ENCODE data around the gene TAF10. TPM values are rescaled to one million over a fixed set of nuclear protein-coding genes. Genes with fewer than 3 reads are reported as not detected.

TAF10 gene
- polyA plus RNA-seq, 6 donors from 2014 or later: 203 to 344 (median 273) TPM

DNA sequence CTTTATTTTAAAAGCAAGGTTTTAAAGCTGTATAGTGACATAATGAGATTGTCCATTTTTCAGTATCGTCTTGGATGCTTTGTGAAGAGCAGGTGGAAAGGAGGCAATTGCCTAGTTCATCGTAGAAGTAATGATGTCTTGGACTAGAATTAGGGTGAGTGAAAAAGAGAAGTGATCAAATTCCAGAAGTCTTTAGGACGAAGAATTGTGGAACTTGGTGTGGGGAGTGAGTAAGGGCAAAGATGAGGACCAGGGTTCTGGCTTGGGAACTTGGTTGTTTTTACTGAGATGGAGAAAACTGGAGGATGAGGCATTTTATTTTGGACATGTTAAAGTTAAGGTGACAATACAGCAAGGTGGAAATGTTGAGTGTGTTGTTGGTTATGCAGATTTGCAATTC lies 7.2 kb downstream of the TAF10 start:
- no peak for ATAC-seq (ENCODE audit: low read depth in 2 of 2)
- H3K36me3 Mint-ChIP-seq: peaks cover 0 to 9% of the 10 kb centered on the region in 2 donors
- no peak overlapping the region for H3K4me3 Mint-ChIP-seq
- peaks cover 2 to 30% (median 23%) of the 10 kb centered on the region in 3 donors for H3K4me1 Mint-ChIP-seq
- H3K27ac Mint-ChIP-seq: no peak overlapping the region
- no peaks in the 10 kb centered on the region for H3K9me3 Mint-ChIP-seq
- no peak for DNase-seq
- no peaks in the 10 kb centered on the region for H3K27me3 Mint-ChIP-seq

DNA sequence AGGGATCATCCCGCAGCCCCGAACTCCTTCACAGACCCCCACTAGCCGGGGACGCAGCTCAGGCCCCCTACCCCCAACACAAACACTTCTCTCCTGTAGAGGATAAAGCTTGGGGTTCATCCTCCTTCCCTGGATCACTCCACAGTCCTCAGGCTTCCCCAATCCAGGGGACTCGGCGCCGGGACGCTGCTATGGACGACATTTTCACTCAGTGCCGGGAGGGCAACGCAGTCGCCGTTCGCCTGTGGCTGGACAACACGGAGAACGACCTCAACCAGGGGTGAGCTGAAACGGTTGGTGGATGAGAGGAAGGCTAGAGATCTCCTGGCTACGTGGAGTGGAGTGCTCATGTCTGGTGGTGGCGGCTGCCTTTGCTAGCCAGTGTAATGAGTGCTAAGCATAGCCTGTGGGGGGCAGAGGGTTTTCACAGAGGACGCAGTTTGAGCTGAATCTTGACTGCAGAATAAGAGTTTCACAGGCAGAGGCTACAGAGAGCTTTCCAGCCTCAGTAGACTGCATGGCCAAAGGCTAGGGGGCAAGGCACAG lies 7.9 kb downstream of the TAF10 start:
- no peaks in the 10 kb centered on the region for H3K27me3 Mint-ChIP-seq
- ATAC-seq (ENCODE audit: low read depth in 2 of 2): peak; percentile 70 to 73
- no peaks in the 10 kb centered on the region for H3K9me3 Mint-ChIP-seq
- peak; percentile 46 for DNase-seq
- H3K4me3 Mint-ChIP-seq: no peak overlapping the region
- H3K27ac Mint-ChIP-seq: no peak overlapping the region
- H3K36me3 Mint-ChIP-seq: peaks cover 5 to 8% of the 10 kb centered on the region in 2 donors
- peaks cover 7 to 23% (median 23%) of the 10 kb centered on the region in 3 donors for H3K4me1 Mint-ChIP-seq

DNA sequence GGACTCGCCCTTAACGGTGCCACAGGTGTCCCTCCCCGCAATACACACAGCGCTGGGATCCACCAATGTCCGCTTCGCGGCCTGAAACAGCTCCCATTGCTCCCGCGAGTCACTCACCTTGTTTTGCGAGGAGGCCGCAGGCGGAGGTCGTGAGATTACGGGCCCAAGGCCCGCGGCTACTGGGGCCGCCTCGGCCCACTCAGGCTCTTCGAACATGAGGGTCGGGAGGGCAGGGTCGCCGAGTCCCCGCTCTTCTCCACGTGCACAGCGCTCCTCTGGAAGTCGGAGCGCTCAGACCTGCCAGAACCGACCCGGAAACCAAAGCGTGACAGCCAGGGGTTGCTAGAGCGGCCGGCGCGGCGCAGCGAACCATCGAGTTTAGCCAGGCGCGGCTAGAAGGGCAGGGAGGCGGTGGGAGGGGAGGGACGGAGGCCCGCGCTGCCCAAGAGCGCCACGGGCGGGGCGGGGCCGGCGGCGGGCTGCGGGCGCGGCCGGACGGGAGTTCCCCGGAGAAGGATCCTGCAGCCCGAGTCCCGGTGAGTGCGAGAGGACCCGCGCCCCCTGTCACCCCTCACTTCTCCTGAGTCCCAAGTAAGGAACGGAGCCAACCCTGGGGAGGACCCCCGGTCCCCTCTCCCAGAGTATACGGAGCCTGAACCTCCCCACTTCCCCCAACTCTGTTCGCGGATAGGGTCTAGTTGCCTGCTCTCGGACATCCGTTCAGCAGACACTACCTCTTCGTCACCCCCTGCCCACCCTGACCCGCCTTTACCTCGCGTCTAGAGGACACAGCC lies 8.5 kb downstream of the TAF10 start, which contains the start of the genes ILK and RRP8:
Gene ILK (plus strand): TSS at position 488 of the 794 bp plus-strand sequence. CDS start 498 bp downstream, outside the sequence.
Gene RRP8 (minus strand): TSS at position 330 of the 794 bp plus-strand sequence. CDS start 114 bp downstream, at position 216.
- Mint-ChIP-seq H3K9me3 (no peaks in the 10 kb centered on the region), H3K27ac (no peak within 1 kb of the TSS), H3K4me3 (no peak within 1 kb of the TSS), H3K27me3 (no peaks in the 10 kb centered on the region), H3K4me1 (peaks cover 12 to 26% (median 22%) of the 10 kb centered on the region in 3 donors), H3K36me3 (peaks cover 5 to 9% of the 10 kb centered on the region in 2 donors)
- DNase-seq: peak; percentile 77
- ATAC-seq (ENCODE audit: low read depth in 2 of 2): peak; percentile 79 to 81

DNA sequence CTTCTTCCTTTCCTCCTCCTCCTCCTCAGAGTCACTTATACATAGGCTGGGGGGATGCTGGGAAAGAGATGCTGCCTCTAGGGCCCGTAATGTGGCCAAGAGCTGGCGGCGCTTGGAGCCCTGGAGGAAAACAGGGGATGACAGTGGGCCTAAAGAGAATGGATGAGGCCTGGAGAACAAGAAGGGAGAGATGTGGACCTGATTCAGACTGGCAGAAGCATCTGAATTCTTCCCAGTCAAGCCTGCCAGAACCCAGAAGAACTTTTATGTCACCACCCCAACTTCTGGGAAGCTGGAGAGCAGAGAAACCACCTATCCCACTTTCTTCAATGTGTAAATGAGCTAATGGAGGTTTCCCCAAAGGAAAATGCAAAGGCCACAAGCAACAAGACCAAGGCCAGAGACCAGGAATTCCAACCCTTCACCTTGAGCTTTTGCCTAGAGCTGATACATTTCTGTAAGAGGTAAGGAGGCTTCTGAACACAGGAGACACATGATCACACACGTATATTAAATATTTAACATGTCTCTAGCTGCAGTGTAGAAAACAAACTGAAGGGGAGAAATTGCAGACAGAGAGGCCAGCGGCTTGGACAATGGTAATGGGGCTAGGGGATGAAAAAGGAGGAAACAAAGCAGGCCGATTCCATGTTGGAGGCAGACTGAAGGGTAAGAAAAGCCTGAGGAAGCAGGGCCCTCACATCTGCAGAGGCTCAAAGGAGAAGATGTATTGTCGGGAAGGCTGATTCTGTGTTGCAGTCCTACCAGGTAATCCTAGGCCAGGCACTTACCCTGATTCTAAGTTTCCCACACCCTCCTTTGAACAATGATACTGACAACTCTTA lies 9.7 kb downstream of the TAF10 start:
- peaks cover 12 to 30% (median 20%) of the 10 kb centered on the region in 3 donors for H3K4me1 Mint-ChIP-seq
- ATAC-seq (ENCODE audit: low read depth in 2 of 2) (no peak), DNase-seq (no peak)
- no peaks in the 10 kb centered on the region for H3K9me3 Mint-ChIP-seq
- H3K36me3 Mint-ChIP-seq: peaks cover 13 to 20% of the 10 kb centered on the region in 2 donors
- H3K27me3 Mint-ChIP-seq: no peaks in the 10 kb centered on the region
- peak overlapping the region in 3 of 6 donors; percentile 49 to 92 (median 91) for H3K27ac Mint-ChIP-seq
- H3K4me3 Mint-ChIP-seq: peak overlapping the region in 1 of 8 donors; percentile 11

DNA sequence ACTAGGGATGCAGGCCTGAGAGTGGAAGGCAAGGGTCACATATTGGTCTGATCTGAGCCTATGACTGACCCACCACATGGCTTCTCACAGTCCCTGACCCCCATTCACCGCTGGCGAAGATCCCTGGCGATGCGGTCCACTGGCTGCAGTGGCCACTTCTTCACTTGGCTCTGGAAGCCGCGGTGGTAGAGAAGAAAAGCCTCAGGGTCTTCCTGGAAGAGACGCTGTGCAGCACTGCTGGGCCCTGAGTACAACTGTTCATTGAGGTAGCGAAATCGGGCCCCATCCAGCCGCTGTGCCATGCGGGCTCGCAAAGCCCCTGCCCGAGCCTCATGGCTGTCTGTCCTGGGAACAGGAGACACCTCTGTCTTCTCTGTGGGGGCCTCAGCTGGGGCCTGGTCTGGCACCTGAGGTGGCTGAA lies 11.0 kb downstream of the TAF10 start:
- peaks cover 12 to 24% (median 17%) of the 10 kb centered on the region in 3 donors for H3K4me1 Mint-ChIP-seq
- H3K27ac Mint-ChIP-seq: no peak overlapping the region
- no peak for ATAC-seq (ENCODE audit: low read depth in 2 of 2)
- DNase-seq: no peak
- peaks cover 18 to 24% of the 10 kb centered on the region in 2 donors for H3K36me3 Mint-ChIP-seq
- no peaks in the 10 kb centered on the region for H3K9me3 Mint-ChIP-seq
- peak overlapping the region in 1 of 8 donors; percentile 13 for H3K4me3 Mint-ChIP-seq
- no peaks in the 10 kb centered on the region for H3K27me3 Mint-ChIP-seq

DNA sequence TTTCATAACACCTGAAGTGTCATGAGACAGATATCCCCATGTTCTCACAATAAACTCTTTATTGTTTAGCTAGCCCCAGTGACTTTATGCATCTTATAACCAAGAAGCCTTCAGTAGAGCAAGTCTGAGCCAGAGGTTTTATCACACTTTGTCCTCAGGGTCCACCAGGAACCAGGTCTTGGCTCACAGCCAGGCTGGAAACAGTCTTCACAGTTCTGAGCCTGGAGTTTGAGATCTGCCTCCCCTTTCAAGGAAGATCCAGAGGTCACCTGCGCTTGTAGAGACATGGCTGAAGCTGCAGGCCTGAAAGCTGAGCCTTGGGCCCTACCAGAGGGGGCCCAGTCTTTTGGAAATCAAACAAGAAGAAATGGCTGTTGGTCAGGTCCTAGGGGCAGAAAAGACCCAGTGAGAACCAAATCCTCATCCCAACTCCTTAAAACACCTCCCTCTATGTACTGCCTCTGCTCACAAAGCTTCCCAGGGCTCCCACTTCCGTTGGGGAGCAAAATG lies 12.1 kb downstream of the TAF10 start:
- Mint-ChIP-seq H3K9me3 (no peaks in the 10 kb centered on the region), H3K4me3 (no peak overlapping the region), H3K27me3 (no peaks in the 10 kb centered on the region), H3K27ac (peak overlapping the region in 2 of 6 donors; percentile 10 to 48), H3K4me1 (peaks cover 12 to 24% (median 16%) of the 10 kb centered on the region in 3 donors), H3K36me3 (peaks cover 24 to 28% of the 10 kb centered on the region in 2 donors)
- ATAC-seq (ENCODE audit: low read depth in 2 of 2): no peak
- no peak for DNase-seq

DNA sequence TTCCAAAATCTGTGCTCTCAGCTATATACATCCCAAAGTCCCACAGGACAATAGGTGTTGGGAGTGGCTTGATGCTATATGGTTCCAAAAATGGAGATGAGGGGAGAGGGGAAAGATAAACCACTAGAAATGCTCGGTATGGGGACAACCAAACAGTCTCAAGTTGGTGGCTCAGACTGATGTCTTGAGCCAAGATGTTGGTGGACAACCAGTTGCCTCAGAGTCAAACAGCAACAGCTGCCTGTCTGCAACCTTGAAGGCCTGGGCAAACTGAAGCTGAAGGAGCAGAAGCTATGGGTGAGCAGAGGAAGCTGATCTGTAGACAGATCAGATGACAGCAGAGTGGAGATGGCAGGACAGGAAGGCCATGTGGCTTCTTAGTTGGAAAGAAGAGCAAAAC lies 12.6 kb downstream of the TAF10 start:
- Mint-ChIP-seq H3K27me3 (no peaks in the 10 kb centered on the region), H3K27ac (peak overlapping the region in 3 of 6 donors; percentile 10 to 70 (median 48)), H3K36me3 (peaks cover 24 to 29% of the 10 kb centered on the region in 2 donors), H3K4me1 (peaks cover 12 to 26% (median 17%) of the 10 kb centered on the region in 3 donors), H3K4me3 (peak overlapping the region in 2 of 8 donors; percentile 19 to 42), H3K9me3 (no peaks in the 10 kb centered on the region)
- ATAC-seq (ENCODE audit: low read depth in 2 of 2) (no peak), DNase-seq (no peak)

DNA sequence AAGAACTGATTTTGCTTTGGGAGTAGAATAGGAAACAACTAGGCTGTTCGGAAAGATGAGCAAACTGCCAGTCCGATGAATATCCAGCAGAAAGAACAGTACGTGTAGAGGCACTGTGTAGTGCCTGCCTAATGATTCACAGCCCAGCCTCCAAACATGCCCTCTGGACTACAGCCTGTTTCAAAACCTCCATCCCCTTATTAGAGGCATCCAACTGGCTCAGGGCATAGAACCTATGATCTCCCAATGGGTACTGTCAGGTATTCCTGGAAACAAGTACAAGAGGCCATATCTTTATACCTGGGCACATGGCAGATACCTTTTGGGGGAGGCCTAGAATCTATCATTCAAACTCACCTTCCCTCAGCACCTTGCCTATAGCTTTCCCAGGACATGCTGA lies 13.5 kb downstream of the TAF10 start:
- Mint-ChIP-seq H3K36me3 (peaks cover 31 to 35% of the 10 kb centered on the region in 2 donors), H3K4me1 (peaks cover 17 to 30% (median 21%) of the 10 kb centered on the region in 3 donors)
- ATAC-seq (ENCODE audit: low read depth in 2 of 2): no peak

DNA sequence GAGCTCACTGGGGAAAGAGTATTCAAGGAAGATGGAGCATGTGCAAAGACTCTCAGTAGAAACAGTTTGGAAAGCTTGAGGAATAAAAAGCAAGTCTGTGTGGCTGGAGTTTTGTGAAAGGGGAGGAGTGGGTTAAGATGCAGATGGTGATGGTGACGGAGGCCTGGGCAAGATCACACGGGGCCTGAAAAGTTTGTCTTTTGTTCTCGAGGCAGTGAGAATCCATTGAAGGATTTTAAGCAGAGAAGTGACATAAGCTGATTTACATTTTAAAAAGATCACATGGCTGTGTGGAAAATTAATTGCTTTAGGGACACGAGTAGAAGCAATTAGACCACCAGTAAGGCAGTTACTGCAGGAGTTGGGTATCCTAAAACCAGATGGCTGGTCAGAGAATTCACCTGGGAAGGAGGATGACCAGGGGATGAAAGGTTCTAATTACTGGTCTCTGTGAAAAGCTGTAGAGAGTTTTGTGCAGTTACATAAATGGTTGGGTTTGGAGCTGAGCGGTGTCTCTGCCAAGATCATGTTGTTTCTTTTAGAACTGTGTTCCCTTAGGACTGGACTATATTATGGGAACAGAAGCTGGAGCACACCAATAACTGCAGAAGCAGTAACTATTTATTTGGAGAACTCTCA lies 15.7 kb downstream of the TAF10 start:
- Mint-ChIP-seq H3K27ac (peak overlapping the region in 2 of 6 donors; percentile 3 to 47), H3K36me3 (peaks cover 34 to 43% of the 10 kb centered on the region in 2 donors), H3K27me3 (no peaks in the 10 kb centered on the region), H3K4me3 (peak overlapping the region in 1 of 8 donors; percentile 41), H3K4me1 (peaks cover 17 to 29% (median 21%) of the 10 kb centered on the region in 3 donors), H3K9me3 (no peaks in the 10 kb centered on the region)
- no peak for ATAC-seq (ENCODE audit: low read depth in 2 of 2)
- no peak for DNase-seq

More for the DNA sequence above, 13.5 kb downstream of the TAF10 start:
- Mint-ChIP-seq H3K27ac (peak overlapping the region in 4 of 6 donors; percentile 11 to 36 (median 26)), H3K9me3 (no peaks in the 10 kb centered on the region), H3K4me3 (peak overlapping the region in 1 of 8 donors; percentile 42), H3K27me3 (no peaks in the 10 kb centered on the region)
- no peak for DNase-seq

DNA sequence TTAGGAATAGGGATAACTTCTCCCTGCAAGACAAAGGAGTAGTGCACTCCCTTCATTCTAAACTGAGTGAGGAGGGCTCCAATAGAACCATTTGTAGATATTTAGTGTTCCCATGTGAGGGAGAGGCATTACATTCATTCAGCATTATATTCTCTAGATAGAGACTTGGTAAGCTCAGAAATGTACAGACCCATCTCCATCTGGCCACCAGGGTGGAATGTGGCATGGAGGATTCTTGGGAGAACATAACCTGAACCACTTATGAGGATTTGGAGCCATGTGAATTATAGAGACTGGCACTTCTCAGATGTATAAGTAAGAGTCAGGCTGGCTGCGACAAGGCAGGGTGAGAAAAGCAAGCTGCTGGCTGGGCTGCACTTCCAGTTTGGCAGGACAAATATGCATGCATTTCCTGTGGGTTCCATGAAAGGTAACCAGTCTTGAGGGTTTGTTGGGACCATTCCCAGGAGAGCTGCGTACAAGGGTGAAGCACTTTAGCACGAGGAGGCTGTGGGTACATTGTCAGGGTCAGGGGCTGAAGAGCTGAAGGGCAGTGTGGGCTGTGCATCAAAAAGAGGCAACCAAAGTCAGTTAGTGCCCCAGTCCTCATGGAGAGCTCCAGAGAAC lies 17.8 kb downstream of the TAF10 start:
- peaks cover 11 to 23% (median 21%) of the 10 kb centered on the region in 3 donors for H3K4me1 Mint-ChIP-seq
- H3K4me3 Mint-ChIP-seq: no peak overlapping the region
- ATAC-seq (ENCODE audit: low read depth in 2 of 2) (no peak), DNase-seq (no peak)
- H3K27me3 Mint-ChIP-seq: no peaks in the 10 kb centered on the region
- no peaks in the 10 kb centered on the region for H3K9me3 Mint-ChIP-seq
- peak overlapping the region in 2 of 6 donors; percentile 32 to 34 for H3K27ac Mint-ChIP-seq
- peaks cover 29 to 38% of the 10 kb centered on the region in 2 donors for H3K36me3 Mint-ChIP-seq

DNA sequence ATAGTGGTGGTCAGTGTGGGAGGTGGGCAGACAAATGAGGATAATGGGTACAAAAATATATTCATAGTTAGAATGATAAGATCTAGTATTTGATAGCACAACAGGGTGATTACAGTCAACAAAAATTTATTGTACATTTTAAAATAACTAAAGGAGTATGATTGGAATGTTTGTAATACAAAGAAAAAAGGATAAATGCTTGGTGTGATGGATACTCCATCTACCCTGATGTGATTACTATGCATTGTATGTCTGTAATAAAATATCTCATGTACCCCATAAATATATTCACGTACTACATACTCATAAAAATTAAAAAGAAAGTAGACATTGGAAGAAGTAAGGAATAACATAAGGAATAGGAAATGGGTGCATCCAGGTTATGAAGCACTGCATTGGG lies 24.0 kb downstream of the TAF10 start:
- ATAC-seq (ENCODE audit: low read depth in 2 of 2): no peak
- Mint-ChIP-seq H3K27me3 (no peaks in the 10 kb centered on the region), H3K9me3 (peaks cover 0 to 20% (median 18%) of the 10 kb centered on the region in 7 donors), H3K4me3 (no peak overlapping the region), H3K36me3 (peaks cover 20 to 24% of the 10 kb centered on the region in 2 donors), H3K4me1 (no peaks in the 10 kb centered on the region), H3K27ac (peak overlapping the region in 1 of 6 donors; percentile 28)
- DNase-seq: no peak

DNA sequence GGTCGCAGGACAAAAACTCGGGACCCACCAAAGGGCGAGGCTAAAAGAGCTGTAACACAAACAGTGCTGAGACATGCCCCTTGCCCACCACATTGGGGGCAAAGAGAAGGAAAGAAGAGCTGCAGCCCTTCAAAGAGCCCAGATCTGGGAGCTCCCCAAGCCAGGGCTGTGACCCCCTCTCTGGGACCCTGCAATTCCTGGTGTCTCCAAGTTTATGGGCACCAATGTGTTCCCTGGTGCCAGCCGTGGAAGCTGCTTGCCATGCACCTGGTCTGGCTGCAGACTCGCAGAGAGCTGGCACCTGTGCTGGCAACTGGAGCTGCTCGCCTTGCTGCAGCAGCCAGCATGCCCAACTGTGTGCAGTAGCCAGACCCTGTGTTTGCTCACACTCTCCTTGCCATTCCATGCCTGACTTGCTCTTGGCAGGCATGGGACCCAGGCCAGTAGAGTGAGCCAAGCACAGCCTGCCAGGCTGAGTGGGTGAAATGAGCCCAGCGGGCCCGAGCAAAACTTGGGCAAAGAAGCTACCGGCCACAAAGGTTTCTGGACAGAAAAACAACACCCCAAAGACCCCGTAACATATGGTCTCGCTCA lies 24.6 kb downstream of the TAF10 start:
- H3K4me3 Mint-ChIP-seq: peak overlapping the region in 1 of 8 donors; percentile 15
- H3K36me3 Mint-ChIP-seq: peaks cover 24 to 29% of the 10 kb centered on the region in 2 donors
- H3K9me3 Mint-ChIP-seq: peaks cover 0 to 26% (median 20%) of the 10 kb centered on the region in 7 donors
- no peaks in the 10 kb centered on the region for H3K4me1 Mint-ChIP-seq
- no peak for ATAC-seq (ENCODE audit: low read depth in 2 of 2)
- DNase-seq: no peak
- no peaks in the 10 kb centered on the region for H3K27me3 Mint-ChIP-seq
- H3K27ac Mint-ChIP-seq: no peak overlapping the region

All from naive B cell (primary cell).